Astrocyte of the spinal cord (primary cell): ENCODE measurements around the gene COL9A3.

Experiments
- DNase-seq: peaks from one replicate; pipeline ENCODE4 v3.0.0; 2011; ENCODE audit warnings: low read depth, low spot score
- H3K4me3 ChIP-seq: 2 replicates; pipeline ENCODE4 v1.5.1; 2011; ENCODE audit warnings: low read depth, mild to moderate bottlenecking, low read length, moderate library complexity
- CTCF ChIP-seq: IDR thresholded peaks from 2 replicates; pipeline ENCODE4 v1.5.1; 2012; ENCODE audit warnings: low read depth, mild to moderate bottlenecking, low read length, inconsistent platforms
- in situ Hi-C: cut with HindIII; loops from 2 replicates; pipeline ENCODE4 v1.10.0; 2017; ENCODE audit warnings: low sequenced_read_pairs

The COL9A3 gene

GRCh38 chr20:62816884-62817873, at the start of gene COL9A3:
COL9A3 (plus strand) TSS chr20:62817050; CDS start chr20:62817065, 15 bp downstream.
- TF ChIP-seq CTCF, result no peak
- no peak within 1 kb of the TSS for H3K4me3 ChIP-seq
- in situ Hi-C loops, result no loop called here
- DNase-seq, result no peak

- H3K4me3 ChIP-seq, result no peak overlapping the region
- DNase-seq, result no peak
- in situ Hi-C loops, result no loop called here
- TF ChIP-seq CTCF, result no peak
These were observed 48.7 kb upstream of the COL9A3 start for GRCh38 chr20:62768234-62768546.

- in situ Hi-C loops, result no loop called here
- TF ChIP-seq CTCF, result no peak
- peak; percentile 27 for DNase-seq
- no peak overlapping the region for H3K4me3 ChIP-seq
These were observed 48.1 kb upstream of the COL9A3 start for GRCh38 chr20:62768551-62769287.

- no peak for DNase-seq
- TF ChIP-seq CTCF, result no peak
- H3K4me3 ChIP-seq, result no peak overlapping the region
- in situ Hi-C loops, result no loop called here
These were observed 47.3 kb upstream of the COL9A3 start for GRCh38 chr20:62769346-62770071.

- in situ Hi-C loops, result no loop called here
- H3K4me3 ChIP-seq, result no peak overlapping the region
- no peak for DNase-seq
- TF ChIP-seq CTCF, result no peak
These were observed 46.5 kb upstream of the COL9A3 start for GRCh38 chr20:62770111-62770910.
